Stimulated activated CD8-positive, alpha-beta memory T cell treated with anti-CD3 and anti-CD28 coated beads, Interleukin-7, amount 100 ng/mL, for 4 hours (primary cell): ENCODE data around the gene ATP6V1G2.
"Not testable (repeated sequence)": the region's sequence is repeated elsewhere in the genome, so short reads cannot be mapped to it uniquely, and the experiment has no call there.

ENCODE experiments used
- DNase-seq, 2 donors: peaks; one replicate each; pipeline ENCODE4 v3.0.0-alpha.2; 2020; ENCODE audit warnings: low read depth in 2 of 2

ATP6V1G2 gene

DNA sequence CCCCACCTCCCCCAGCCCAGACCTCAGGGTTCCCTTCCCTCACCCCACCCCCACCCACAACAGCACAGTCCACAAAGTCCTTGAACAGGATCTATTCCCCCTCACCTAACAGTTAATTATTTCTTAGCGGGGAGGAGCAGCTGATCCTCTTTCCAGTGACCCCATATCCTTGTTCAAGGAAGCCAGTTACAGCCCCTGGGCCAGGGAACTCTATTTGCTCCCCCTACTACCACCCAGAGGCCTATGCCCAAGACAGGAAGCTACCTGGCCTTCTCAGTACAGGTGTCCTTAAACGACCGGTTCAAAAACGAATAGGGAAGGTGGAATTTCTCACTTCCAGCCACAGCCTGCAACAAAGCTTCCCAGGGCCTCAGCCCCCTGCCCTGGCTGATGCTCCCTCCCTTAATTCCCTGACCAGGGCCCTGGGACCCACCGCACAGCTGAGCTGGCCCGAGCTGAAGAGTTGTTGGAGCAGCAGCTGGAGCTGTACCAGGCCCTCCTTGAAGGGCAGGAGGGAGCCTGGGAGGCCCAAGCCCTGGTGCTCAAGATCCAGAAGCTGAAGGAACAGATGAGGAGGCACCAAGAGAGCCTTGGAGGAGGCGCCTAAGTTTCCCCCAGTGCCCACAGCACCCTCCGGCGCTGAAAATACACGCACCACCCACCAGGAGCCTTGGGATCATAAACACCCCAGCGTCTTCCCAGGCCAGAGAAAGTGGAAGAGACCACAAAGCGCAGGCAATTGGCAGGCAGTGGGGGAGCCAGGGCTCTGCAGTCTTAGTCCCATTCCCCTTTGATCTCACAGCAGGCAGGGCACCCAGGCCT, 16.9 kb downstream of the ATP6V1G2 start:
- no peak for DNase-seq

DNA sequence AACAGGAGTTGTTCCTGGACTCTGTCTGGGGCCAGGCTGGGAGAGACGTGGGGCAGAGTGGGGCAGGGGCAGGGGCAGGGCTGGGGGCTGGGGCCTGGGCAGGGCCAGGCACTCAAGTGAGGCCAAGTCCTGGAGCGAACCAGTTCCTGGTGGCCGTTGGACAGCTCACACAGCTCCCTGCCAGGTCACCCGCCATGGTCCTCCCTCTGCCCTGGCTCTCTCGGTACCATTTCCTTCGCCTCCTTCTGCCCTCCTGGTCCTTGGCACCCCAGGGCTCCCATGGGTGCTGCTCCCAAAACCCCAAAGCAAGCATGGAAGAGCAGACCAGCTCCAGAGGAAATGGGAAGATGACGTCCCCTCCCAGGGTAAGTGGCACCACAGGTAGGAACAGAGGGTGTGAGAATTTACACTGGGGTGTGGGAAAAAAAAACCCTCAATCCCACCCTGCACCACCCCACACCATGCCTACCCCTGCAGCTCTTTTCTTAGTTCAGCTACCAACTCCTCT, 17.5 kb downstream of the ATP6V1G2 start, which contains the start of gene MCCD1:
TSS of gene MCCD1 (plus strand) at position 142 of the 508 bp plus-strand sequence. CDS start at position 195, 53 bp downstream.
- DNase-seq: no peak

DNA sequence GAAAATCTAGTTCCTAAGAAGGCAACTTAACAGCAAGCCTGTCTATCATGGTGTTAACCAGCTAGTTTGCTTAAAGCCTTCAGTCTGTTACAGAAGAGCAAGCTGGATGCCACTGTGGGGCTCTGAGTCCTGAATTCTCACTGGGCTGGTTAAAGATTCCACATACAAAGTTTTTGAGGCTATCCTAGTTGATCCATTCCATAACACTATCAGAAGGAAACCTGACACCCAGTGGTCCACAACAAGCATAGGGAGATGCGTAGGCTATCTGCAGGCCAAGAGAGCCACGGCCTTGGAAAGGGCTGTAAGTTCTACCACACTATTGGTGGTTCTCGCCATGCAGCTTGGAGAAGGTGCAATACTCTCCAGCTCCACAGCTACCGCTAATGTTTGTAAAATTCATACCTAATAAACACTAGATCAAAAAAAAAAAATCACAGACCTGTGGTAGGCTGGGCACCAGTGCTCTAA, 18.1 kb downstream of the ATP6V1G2 start:
- no peak for DNase-seq

DNA sequence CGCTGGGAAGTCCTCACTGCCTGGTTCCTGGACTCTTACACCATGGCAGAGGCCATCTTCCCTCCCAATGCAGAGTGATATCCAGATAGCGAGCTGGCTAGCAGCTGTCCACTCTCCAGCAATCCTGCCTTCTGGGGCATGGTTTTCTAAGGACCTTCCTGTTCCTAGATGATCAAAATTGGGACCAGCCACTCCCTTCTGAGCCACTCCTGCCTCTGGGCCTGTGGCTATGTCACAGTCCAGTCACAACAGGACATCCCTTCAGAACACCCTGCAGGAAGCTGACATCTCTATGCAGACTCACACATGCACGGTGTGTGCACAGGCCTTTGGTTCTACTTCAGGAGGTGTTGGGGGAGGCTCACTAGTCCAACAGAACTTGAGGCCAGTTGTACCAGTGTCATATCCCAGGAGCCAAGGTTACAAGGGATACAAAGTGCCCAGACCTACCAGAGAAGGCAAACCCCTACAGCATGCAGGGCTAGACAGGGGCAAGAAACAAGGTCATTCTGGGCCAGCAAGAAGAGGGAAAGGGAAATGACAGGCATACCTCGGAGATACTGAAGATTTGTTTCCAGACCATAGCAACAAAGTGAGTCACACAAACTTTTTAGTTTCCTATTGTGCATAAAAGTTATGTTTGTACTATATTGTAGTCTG, 20.3 kb downstream of the ATP6V1G2 start:
- no peak for DNase-seq

DNA sequence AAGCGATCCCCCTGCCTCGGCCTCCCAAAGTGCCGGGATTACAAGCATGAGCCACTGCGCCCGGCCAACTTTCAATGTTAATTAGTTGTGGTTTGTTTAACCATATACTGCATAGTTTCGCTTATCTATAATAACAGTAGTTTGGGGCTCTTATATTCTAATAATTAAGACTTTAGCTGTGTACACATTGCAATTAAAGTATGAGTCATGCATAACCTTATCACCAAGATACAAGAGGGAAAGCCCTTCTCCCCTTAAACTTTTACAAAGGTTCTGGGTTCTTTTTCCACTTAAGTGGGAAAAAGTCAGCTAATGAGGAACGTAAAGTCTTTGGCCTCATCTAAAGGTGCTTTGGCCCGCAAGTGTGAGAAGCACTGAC, 20.9 kb downstream of the ATP6V1G2 start:
- DNase-seq: no peak

DNA sequence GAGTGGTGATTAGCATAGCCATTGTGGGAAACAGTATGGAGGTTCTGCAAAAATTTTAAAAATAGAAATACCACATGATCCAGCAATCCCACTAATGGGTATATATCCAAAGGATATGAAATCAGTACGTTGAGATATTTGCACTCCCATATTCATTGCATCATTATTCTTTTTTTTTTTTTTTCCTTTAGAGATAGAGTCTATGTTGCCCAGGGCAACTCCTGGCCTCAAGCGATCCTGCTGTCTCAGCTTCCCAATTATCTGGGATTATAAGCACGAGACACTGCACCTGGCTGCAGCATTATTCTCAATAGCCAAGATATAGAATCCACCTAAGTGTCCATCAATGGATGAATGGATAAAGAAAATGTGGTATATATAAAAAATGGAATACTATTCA, 24.6 kb downstream of the ATP6V1G2 start:
- no peak for DNase-seq

DNA sequence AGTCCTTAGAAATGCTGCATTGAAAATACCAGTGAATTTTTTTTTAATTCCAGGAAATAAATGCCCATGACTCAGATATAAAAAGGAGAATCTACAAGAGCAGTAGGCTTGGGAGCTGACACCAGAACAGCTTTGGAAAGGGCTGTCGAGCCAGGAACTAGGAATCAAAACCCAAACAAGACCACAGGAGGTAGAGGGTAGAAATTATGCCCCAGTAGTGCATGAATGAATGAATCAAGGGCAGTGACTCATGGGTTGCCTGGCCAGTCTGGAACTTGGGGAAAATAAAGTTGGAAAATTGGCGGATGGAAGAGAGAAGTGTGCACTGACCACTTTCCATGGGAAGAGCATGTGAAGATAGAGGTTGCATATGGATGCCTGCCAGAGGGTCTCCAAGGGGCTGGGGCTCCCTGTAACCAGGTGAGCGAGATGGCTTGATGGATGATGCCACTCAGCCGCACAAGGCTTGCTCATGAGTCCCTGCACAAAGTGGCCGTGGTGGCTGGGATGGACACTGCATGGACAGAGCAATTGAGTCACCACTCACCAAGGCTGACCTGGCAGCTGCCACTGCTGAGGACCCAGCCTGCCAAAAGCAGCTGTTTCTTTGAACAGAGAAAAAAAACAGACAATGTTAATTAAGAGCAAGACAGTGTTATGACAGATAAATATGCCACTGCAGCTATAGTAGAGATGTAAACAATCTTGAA, 32.8 kb downstream of the ATP6V1G2 start:
- DNase-seq: no peak

DNA sequence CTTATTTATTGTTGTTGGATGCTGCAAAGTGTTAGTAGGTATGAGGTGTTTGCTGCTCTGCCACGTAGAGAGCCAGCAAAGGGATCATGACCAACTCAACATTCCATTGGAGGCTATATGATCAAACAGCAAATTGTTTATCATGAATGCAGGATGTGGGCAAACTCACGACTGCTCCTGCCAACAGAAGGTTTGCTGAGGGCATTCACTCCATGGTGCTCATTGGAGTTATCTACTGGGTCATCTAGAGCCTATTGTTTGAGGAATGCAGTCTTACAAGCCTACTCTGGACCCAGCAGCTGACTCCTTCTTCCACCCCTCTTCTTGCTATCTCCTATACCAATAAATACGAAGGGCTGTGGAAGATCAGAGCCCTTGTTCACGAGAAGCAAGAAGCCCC, 36.4 kb downstream of the ATP6V1G2 start:
- DNase-seq: no peak

DNA sequence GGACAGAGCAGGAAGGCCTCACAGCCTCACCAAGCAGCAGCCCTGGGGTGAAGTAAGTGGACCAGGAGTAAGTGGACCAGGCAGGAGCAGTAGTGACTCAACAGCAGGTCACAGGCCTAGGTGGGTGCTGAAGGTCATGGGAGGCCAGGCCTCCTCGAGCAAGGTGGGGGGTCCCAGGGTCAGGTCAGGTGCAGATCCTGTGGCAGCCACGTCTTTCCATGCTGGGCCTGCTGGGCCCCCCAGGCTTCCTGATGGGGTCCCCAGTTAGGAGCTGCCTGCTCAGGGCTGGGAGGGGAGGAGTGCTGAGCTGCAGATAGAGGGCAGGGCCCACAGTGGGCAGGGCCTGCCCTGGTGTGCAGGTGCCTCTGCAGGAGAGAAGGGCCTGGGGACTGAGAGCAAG, 37.4 kb downstream of the ATP6V1G2 start:
- DNase-seq: not testable (repeated sequence)

DNA sequence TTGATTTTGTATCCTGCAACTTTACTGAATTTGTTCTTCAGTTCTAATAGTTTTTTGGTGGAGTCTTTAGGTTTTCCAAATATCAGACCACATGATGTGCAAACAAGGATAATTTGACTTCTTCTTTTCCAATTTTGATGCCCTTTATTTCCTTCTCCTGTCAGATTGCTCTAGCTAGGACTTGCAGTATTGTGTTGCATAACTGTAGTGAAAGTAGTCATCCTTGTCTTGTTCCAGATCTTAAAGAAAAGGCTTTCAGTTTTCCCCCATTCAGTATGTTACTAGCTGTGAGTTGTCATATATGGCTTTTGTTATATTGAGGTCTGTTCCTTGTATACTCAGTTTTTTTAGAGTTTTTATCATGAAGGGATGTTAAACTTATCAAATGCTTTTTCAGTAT, 43.8 kb downstream of the ATP6V1G2 start:
- DNase-seq: no peak

DNA sequence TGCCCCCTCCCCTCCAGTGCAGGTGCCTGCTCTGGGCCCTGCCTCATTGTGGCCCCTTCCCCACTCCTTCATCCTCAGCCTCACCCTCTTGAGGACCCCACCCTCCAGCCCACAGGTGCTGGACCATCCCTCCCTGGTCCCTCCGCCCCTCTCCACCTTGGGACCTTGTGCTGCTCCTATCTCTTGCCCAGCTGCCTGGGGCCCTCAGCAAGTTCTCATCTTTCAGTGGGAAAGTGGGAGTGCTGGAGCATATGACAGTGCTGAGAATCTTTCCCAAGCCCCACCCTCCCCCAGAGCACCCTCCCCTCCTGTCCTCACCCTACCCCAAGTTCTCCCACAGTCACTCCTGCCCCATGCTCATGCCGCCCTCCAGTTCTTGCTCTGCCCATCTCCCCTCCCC, 46.8 kb downstream of the ATP6V1G2 start:
- DNase-seq: not testable (repeated sequence)

DNA sequence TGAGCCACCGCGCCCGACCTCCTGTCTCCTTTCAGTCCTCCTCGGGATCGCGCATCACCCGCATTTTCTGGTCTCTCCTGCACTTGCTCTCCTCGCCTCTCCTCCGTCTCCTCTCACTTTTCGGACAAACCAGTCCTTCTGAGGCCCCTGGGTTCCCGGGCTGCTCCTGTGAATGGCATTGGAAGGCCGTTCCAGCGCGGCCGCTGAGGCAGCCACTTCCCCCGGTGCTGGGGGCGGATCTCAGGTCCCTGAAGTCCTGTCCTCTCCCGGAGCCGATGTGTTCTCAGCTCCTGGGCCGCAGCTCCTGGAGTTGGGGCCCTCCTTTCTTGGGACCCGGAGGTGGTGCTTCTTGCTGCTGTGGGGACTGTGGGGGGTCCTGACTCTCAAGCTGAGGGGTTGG, 47.7 kb downstream of the ATP6V1G2 start:
- no peak for DNase-seq

DNA sequence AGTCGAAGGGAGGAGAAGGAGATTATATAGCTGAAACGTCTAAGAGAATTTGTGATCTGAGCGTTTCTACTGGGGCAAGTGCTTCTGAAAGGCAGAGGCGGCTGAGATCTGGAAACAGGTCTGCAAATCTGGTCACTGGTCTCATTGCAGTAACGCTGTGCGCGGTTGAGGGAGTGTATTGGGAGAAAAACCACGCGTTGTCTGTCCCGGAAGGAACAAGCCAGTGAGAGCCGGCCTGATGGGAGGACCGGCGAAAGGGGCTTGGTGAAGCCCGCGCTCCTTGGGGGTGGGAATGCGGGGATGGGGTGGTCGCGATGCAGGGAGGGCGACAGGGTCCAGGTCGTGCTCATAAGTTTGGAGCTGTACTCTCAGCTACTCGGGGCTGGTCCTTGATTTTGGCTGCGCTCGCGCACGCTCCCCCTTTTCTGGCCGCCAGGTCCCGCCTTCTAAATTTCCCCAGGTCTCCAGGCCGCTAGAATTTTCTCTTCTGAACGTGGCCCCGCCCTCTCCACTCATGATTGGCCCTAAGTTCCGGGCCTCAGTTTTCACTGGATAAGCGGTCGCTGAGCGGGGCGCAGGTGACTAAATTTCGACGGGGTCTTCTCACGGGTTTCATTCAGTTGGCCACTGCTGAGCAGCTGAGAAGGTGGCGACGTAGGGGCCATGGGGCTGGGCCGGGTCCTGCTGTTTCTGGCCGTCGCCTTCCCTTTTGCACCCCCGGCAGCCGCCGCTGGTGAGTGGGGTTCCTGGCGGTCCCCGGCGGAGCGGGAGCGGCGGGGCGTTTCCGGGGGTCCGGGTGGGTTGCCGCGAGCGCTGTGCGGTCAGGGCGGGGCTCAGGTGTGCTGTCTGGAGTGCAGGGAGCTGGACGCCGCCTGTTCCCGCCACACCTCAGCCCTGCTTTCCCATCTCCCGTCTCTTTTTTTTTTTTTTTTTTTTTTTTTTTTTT, 48.6 kb downstream of the ATP6V1G2 start, which contains the start of gene MICB:
TSS of gene MICB (plus strand) at position 615 of the 946 bp plus-strand sequence. CDS start at position 664, 49 bp downstream.
- peak; percentile 80 to 82 for DNase-seq

DNA sequence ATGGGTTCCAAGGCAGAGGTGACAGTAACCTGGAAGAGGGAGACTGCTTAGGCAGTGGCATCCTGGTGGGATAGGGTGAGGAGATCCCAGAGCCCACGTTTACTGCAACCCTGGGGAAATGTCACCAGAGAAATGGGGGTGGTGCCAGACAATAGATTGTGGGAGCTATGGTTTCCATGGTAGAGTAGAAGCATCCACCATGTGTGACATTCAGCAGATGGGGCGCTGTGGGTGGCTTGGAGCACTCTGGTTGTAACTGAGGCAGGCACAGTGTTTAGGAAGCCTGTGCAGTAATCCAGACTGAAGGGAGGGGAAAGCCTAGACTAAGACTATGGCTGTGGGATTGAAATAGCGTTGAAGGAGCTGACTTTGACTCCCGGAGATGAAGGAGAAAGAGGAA, 49.6 kb downstream of the ATP6V1G2 start:
- DNase-seq: not testable (repeated sequence)

DNA sequence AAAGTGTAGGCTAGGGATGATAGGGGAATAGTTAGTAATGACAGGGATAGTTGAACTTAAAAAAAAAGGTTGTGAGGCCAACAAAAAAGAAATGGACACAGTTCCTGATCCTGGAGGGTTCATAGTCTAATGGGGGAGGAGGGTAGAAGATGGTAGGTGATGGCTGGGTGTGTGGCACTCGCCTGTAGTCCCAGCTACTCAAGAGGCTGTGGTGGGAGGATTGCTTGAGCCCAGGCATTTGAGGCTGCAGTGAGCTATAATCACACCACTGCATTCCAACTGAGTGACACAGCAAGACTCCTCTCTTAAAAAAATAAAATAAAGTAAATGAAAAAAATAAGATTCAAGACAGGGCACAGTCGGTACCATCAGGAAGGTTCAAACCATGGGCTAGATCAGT, 50.8 kb downstream of the ATP6V1G2 start:
- no peak for DNase-seq
